ENCODE data around the gene TMEM258. TPM values are rescaled to one million over a fixed set of nuclear protein-coding genes. Genes with fewer than 3 reads are reported as not detected.

TMEM258 gene
- total RNA-seq, 2 donors from 2014 or later, result 8.6 to 29.1 TPM

DNA sequence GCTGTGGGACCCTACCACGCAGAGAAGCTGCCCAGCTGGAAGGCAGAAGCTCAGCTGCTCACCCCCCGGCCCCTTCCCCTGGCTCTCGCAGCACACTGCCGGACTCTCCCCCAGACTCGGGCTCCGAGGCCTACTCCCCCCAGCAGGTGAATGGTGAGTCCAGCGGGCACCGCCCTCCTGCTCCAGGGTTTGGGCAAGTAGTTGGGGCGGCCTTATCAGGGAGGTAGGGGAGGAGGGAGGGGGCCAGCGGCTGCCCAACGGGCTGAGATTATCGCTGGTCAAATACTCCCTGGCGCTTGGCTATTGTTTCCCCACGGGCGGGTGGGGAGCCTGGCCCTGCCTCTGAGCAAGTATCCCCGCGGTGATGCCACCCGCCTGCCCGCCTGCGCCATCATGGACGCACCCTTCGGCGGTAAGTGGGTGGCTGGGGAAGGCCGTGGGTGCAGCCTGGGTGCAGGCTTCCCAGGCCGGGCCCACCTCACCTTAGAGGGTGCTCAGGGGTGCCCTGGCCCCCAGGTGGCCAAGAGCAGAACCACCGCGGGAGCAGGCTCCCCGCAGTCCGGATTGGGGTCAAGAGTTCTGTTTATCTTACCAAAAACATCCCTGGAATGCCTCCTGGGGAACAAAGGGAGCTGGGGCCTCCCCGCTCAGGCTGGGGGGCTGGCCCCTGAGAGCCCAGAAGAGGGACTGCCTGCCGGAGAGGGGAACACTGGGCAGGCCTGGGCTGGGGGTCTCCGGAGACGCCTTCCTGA is 23.1 kb downstream of the TMEM258 start:
- H3K4me3 ChIP-seq, result no peak overlapping the region
- H3K9me3 ChIP-seq, result no peaks in the 10 kb centered on the region

GRCh38 chr11:61768376-61769076 is 23.9 kb downstream of the TMEM258 start:
- Histone ChIP-seq H3K27me3 (no peaks in the 10 kb centered on the region), H3K4me3 (no peak overlapping the region), H3K9me3 (no peaks in the 10 kb centered on the region), H3K27ac (peak overlapping the region; percentile 54 to 70 (median 66)), H3K4me1 (peaks cover 46% of the 10 kb centered on the region), H3K36me3 (replicated peaks in 1 of 2; ENCODE audit: insufficient read depth in 1 of 2, low read depth in 2 of 2) (peaks cover 0 to 1% of the 10 kb centered on the region in 2 donors)
- TF ChIP-seq, protein P1, sequence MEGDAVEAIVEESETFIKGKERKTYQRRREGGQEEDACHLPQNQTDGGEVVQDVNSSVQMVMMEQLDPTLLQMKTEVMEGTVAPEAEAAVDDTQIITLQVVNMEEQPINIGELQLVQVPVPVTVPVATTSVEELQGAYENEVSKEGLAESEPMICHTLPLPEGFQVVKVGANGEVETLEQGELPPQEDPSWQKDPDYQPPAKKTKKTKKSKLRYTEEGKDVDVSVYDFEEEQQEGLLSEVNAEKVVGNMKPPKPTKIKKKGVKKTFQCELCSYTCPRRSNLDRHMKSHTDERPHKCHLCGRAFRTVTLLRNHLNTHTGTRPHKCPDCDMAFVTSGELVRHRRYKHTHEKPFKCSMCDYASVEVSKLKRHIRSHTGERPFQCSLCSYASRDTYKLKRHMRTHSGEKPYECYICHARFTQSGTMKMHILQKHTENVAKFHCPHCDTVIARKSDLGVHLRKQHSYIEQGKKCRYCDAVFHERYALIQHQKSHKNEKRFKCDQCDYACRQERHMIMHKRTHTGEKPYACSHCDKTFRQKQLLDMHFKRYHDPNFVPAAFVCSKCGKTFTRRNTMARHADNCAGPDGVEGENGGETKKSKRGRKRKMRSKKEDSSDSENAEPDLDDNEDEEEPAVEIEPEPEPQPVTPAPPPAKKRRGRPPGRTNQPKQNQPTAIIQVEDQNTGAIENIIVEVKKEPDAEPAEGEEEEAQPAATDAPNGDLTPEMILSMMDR (IDR thresholded peaks at IDR 0.05), result no peak
- no peak for TF ChIP-seq POLR2A (IDR thresholded peaks at IDR 0.05)
- intact Hi-C loops (cut with DNase I), result no loop called here
- DNase-seq, result peak in 2 of 4 donors; percentile 52 to 68
- 44 to 57% methylated on average over 6 to 10 of the region's 11 CpGs for WGBS, 2 donors
- no peak for ATAC-seq

More for the DNA sequence above, 23.1 kb downstream of the TMEM258 start:
- peaks cover 0 to 6% of the 10 kb centered on the region in 2 donors for H3K36me3 ChIP-seq (replicated peaks in 1 of 2; ENCODE audit: insufficient read depth in 1 of 2, low read depth in 2 of 2)
- no peak for TF ChIP-seq POLR2A (IDR thresholded peaks at IDR 0.05)
- TF ChIP-seq, protein P1 (IDR thresholded peaks at IDR 0.05), result peak in 4 of 7 experiments; percentile 37 to 45 (median 40)
- intact Hi-C loops (cut with DNase I), result no loop called here
- DNase-seq, result peak; percentile 31 to 58 (median 54)
- peak; percentile 59 for ATAC-seq
- no peaks in the 10 kb centered on the region for H3K27me3 ChIP-seq
- WGBS, 2 donors, result 35 to 52% methylated on average over 6 to 33 of the region's 33 CpGs
- H3K27ac ChIP-seq, result peak overlapping the region; percentile 54 to 70 (median 66)
- peaks cover 39% of the 10 kb centered on the region for H3K4me1 ChIP-seq

- peak in 1 of 4 donors; percentile 73 for DNase-seq
- Histone ChIP-seq H3K36me3 (replicated peaks in 1 of 2; ENCODE audit: insufficient read depth in 1 of 2, low read depth in 2 of 2) (no peaks in the 10 kb centered on the region), H3K27ac (peak overlapping the region in 2 of 4 donors; percentile 18 to 45), H3K4me1 (peaks cover 34% of the 10 kb centered on the region), H3K27me3 (no peaks in the 10 kb centered on the region), H3K9me3 (no peaks in the 10 kb centered on the region), H3K4me3 (no peak overlapping the region)
- no peak for ATAC-seq
- WGBS, 2 donors, result 83 to 88% methylated on average over 11 to 13 of the region's 13 CpGs
- TF ChIP-seq, protein P1 (IDR thresholded peaks at IDR 0.05), result no peak
- TF ChIP-seq POLR2A (IDR thresholded peaks at IDR 0.05), result no peak
- intact Hi-C loops (cut with DNase I), result no loop called here
Observed at GRCh38 chr11:61766353-61766841, 26.0 kb downstream of the TMEM258 start.

- ATAC-seq (no peak), DNase-seq (no peak)
- TF ChIP-seq, protein P1 (IDR thresholded peaks at IDR 0.05), result no peak
- TF ChIP-seq POLR2A (IDR thresholded peaks at IDR 0.05), result no peak
- Histone ChIP-seq H3K27me3 (no peaks in the 10 kb centered on the region), H3K27ac (peak overlapping the region in 1 of 4 donors; percentile 45), H3K4me1 (peaks cover 37% of the 10 kb centered on the region), H3K36me3 (replicated peaks in 1 of 2; ENCODE audit: insufficient read depth in 1 of 2, low read depth in 2 of 2) (no peaks in the 10 kb centered on the region), H3K4me3 (no peak overlapping the region), H3K9me3 (no peaks in the 10 kb centered on the region)
- intact Hi-C loops (cut with DNase I), result no loop called here
- 87 to 100% methylated on average over 9 to 14 of the region's 26 CpGs for WGBS, 2 donors
Observed at GRCh38 chr11:61765550-61766253, 26.7 kb downstream of the TMEM258 start.

All from body of pancreas (tissue), 4 donors.